ENCODE results near the gene GRK5.

GRK5 gene

GRCh38 chr10:119393845-119394244 is 186.5 kb downstream of the GRK5 start:
- no peak for DNase-seq (ENCODE audit: low spot score)
- TF ChIP-seq, protein P1, sequence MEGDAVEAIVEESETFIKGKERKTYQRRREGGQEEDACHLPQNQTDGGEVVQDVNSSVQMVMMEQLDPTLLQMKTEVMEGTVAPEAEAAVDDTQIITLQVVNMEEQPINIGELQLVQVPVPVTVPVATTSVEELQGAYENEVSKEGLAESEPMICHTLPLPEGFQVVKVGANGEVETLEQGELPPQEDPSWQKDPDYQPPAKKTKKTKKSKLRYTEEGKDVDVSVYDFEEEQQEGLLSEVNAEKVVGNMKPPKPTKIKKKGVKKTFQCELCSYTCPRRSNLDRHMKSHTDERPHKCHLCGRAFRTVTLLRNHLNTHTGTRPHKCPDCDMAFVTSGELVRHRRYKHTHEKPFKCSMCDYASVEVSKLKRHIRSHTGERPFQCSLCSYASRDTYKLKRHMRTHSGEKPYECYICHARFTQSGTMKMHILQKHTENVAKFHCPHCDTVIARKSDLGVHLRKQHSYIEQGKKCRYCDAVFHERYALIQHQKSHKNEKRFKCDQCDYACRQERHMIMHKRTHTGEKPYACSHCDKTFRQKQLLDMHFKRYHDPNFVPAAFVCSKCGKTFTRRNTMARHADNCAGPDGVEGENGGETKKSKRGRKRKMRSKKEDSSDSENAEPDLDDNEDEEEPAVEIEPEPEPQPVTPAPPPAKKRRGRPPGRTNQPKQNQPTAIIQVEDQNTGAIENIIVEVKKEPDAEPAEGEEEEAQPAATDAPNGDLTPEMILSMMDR (conservative IDR thresholded peaks at IDR 0.05; ENCODE audit: low read depth): no peak
- ChIA-PET CTCF (no interaction called here), POLR2A (ENCODE audit: low non-redundant PET) (no interaction called here)
- no peak overlapping the region for H3K27ac ChIP-seq

- no peak overlapping the region for H3K27ac ChIP-seq
- no peak for DNase-seq (ENCODE audit: low spot score)
- TF ChIP-seq, protein P1 (conservative IDR thresholded peaks at IDR 0.05; ENCODE audit: low read depth): no peak
- POLR2A ChIA-PET (ENCODE audit: low non-redundant PET): no interaction called here
- CTCF ChIA-PET: no interaction called here
Measured at GRCh38 chr10:119394657-119395279, 187.4 kb downstream of the GRK5 start.

- POLR2A ChIA-PET (ENCODE audit: low non-redundant PET): no interaction called here
- DNase-seq (ENCODE audit: low spot score): no peak
- CTCF ChIA-PET: no interaction called here
- TF ChIP-seq, protein P1 (conservative IDR thresholded peaks at IDR 0.05; ENCODE audit: low read depth): no peak
- no peak overlapping the region for H3K27ac ChIP-seq
Measured at GRCh38 chr10:119395280-119396007, 188.1 kb downstream of the GRK5 start.

GRCh38 chr10:119396008-119396708 is 188.8 kb downstream of the GRK5 start:
- H3K27ac ChIP-seq: no peak overlapping the region
- DNase-seq (ENCODE audit: low spot score): no peak
- CTCF ChIA-PET: no interaction called here
- TF ChIP-seq, protein P1 (conservative IDR thresholded peaks at IDR 0.05; ENCODE audit: low read depth): no peak
- POLR2A ChIA-PET (ENCODE audit: low non-redundant PET): no interaction called here

GRCh38 chr10:119396709-119397071 is 189.3 kb downstream of the GRK5 start:
- CTCF ChIA-PET: no interaction called here
- TF ChIP-seq, protein P1 (conservative IDR thresholded peaks at IDR 0.05; ENCODE audit: low read depth): no peak
- no peak for DNase-seq (ENCODE audit: low spot score)
- H3K27ac ChIP-seq: no peak overlapping the region
- POLR2A ChIA-PET (ENCODE audit: low non-redundant PET): no interaction called here

DNA sequence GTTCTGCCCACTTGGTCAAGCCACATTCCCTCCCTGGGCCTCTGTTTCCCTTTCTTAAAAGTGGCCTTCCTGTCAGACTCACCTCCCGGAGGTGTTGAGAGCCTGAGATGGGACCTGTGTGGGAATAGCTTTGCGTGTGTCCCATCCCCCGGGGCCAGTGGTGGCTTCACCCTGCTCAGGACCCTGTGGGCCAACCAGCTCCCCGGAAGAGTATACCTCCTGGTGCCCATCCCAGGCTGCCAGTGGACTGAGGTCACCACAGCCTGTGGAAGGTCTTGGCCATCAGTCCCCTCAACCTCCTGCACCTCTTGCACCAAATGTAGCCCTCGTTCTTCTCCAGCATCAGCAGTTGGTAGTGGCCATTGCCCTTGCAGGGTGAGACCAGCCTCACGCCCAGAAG is 190.0 kb downstream of the GRK5 start:
- no peak overlapping the region for H3K27ac ChIP-seq
- TF ChIP-seq, protein P1 (conservative IDR thresholded peaks at IDR 0.05; ENCODE audit: low read depth): no peak
- CTCF ChIA-PET: no interaction called here
- no peak for DNase-seq (ENCODE audit: low spot score)
- POLR2A ChIA-PET (ENCODE audit: low non-redundant PET): no interaction called here
